Gastrocnemius medialis (tissue), 4 donors: Measurements from ENCODE around the gene ALMS1. TPM values are rescaled to one million over a fixed set of nuclear protein-coding genes. Genes with fewer than 3 reads are reported as not detected.
"Not testable (repeated sequence)": the region's sequence is repeated elsewhere in the genome, so short reads cannot be mapped to it uniquely, and the experiment has no call there.

Experiments used
- ATAC-seq, 2 donors: fragments of 150-250 bp; one replicate each; pipeline ENCODE4 v1.9.1; 2016
- DNase-seq, 2 donors: peaks; one replicate each; pipeline ENCODE4 v3.0.0-alpha.2; 2019
- H3K27ac ChIP-seq, 4 donors: fragments of 200-600 bp; sonication (generic); 1 replicate in 1 of 4; 2 replicates in 3 of 4; pipeline ENCODE4 v1.5.1; 2016 to 2018; ENCODE audit warnings: mild to moderate bottlenecking in 2 of 4, moderate library complexity in 1 of 4
- H3K27me3 ChIP-seq, 3 donors: fragments of 200-600 bp; sonication (generic) in 2 of 3; 1 replicate in 1 of 3; 2 replicates in 2 of 3; pipeline versions ENCODE4 v1.5.1 to v1.6.0; 2016 to 2019; ENCODE audit warnings: mild to moderate bottlenecking in 1 of 3, moderate library complexity in 1 of 3
- H3K36me3 ChIP-seq, 2 donors: fragments of 200-600 bp; sonication (generic) in 1 of 2; one replicate each; pipeline ENCODE4 v1.5.1; 2017 to 2018
- H3K4me1 ChIP-seq, 2 donors: fragments of 200-600 bp; sonication (generic) in 1 of 2; one replicate each; pipeline ENCODE4 v1.5.1; 2016 to 2017; ENCODE audit warnings: mild to moderate bottlenecking in 2 of 2
- H3K4me3 ChIP-seq, 4 donors: fragments of 200-600 bp; sonication (generic) in 3 of 4; 1 replicate in 1 of 4; 2 replicates in 3 of 4; pipeline ENCODE4 v1.5.1; 2016 to 2019; ENCODE audit warnings: mild to moderate bottlenecking in 2 of 4
- H3K9me3 ChIP-seq, 3 donors: fragments of 200-600 bp; sonication (generic) in 2 of 3; 1 replicate in 1 of 3; 2 replicates in 2 of 3; pipeline ENCODE4 v1.5.1; 2016 to 2019
- POLR2A ChIP-seq, 2 donors: fragments of 450-650 bp; IDR thresholded peaks; one replicate each; pipeline ENCODE4 v1.6.1; 2017; ENCODE audit warnings: antibody characterized with exemption in 2 of 2, mild to moderate bottlenecking in 2 of 2, moderate library complexity in 2 of 2
- in situ Hi-C, 4 donors: fragments of 200-750 bp; cut with MboI; loops; one replicate each; pipeline versions ENCODE4 v1.15.0 to v1.8.0; 2017; ENCODE audit warnings: low sequenced_read_pairs in 4 of 4
- intact Hi-C: fragments of 100-400 bp; cut with DNase I; formaldehyde crosslinking; loops from one replicate; pipeline ENCODE4 v1.15.1; 2023; ENCODE audit warnings: low total_unique reads
- total RNA-seq, 4 donors: library from RNA; depleted of rRNA; stranded (reverse); fragments of >200 nt; gene quantifications; one replicate each; pipeline versions ENCODE4 v1.1.0 to v1.2.3, GENCODE V29; 2016
- TF ChIP-seq, protein P1 (sequence below), 5 experiments: fragments of 450-650 bp in 3 of 5; fragments of 200-600 bp in 2 of 5; sonication (generic) in 2 of 5; IDR thresholded peaks in 4 of 5; conservative IDR thresholded peaks in 1 of 5; 1 replicate in 4 of 5; 2 replicates in 1 of 5; pipeline ENCODE4 v1.5.1; 2016 to 2019; ENCODE audit warnings: antibody characterized with exemption in 5 of 5, mild to moderate bottlenecking in 3 of 5, moderate library complexity in 3 of 5

Gene ALMS1
- total RNA-seq, 4 donors from 2014 or later: 10.0 to 18.1 (median 13.9) TPM

DNA sequence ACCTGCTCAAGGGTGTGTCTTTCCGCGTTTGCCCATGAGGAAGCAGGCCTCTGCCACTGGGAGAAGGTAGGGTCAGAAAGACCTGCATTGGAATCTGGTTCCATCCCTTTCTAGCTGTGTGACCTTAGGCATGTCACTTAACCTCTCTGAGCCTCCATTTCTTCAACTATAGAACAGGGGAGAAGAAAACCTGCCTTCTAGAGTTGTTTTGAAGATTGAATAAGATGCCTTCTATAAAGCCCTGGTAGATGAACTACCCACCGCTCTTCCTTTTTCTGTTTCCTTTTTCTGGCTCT is 256.1 kb downstream of the ALMS1 start:
- in situ Hi-C loops: no loop called here
- no peak overlapping the region for H3K4me3 ChIP-seq
- H3K36me3 ChIP-seq: no peaks in the 10 kb centered on the region

GRCh38 chr2:73642338-73643018 is 256.8 kb downstream of the ALMS1 start, which contains the start of gene NAT8:
Gene NAT8, minus strand, starts transcription at chr2:73642422. Its CDS starts 794 bp downstream, at chr2:73641628.
- no peak for TF ChIP-seq POLR2A (IDR thresholded peaks at IDR 0.05)
- TF ChIP-seq, protein P1, sequence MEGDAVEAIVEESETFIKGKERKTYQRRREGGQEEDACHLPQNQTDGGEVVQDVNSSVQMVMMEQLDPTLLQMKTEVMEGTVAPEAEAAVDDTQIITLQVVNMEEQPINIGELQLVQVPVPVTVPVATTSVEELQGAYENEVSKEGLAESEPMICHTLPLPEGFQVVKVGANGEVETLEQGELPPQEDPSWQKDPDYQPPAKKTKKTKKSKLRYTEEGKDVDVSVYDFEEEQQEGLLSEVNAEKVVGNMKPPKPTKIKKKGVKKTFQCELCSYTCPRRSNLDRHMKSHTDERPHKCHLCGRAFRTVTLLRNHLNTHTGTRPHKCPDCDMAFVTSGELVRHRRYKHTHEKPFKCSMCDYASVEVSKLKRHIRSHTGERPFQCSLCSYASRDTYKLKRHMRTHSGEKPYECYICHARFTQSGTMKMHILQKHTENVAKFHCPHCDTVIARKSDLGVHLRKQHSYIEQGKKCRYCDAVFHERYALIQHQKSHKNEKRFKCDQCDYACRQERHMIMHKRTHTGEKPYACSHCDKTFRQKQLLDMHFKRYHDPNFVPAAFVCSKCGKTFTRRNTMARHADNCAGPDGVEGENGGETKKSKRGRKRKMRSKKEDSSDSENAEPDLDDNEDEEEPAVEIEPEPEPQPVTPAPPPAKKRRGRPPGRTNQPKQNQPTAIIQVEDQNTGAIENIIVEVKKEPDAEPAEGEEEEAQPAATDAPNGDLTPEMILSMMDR (IDR thresholded peaks at IDR 0.05 in 4 of 5, conservative IDR thresholded peaks at IDR 0.05 in 1 of 5): no peak

More for the DNA sequence above, 256.1 kb downstream of the ALMS1 start:
- DNase-seq (no peak), ATAC-seq (no peak)
- TF ChIP-seq POLR2A (IDR thresholded peaks at IDR 0.05): no peak
- TF ChIP-seq, protein P1 (IDR thresholded peaks at IDR 0.05 in 4 of 5, conservative IDR thresholded peaks at IDR 0.05 in 1 of 5): no peak
- Histone ChIP-seq H3K4me1 (no peaks in the 10 kb centered on the region), H3K9me3 (no peaks in the 10 kb centered on the region), H3K27ac (no peak overlapping the region), H3K27me3 (no peaks in the 10 kb centered on the region)
- intact Hi-C loops: no loop called here

DNA sequence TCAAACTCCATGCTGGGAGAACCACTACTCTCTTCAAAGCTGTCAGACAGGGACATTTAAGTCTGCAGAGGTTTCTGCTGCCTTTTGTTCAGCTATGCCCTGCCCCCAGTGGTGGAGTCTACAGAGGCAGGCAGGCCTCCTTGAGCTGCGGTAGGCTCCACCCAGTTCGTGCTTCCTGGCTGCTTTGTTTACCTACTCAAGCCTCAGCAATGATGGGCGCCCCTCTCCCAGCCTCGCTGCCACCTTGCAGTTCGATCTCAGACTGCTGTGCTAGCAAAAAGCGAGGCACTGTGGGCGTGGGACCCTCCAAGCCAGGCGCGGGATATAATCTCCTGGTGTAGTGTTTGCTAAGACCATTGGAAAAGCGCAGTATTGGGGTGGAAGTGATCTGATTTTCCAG is 262.1 kb downstream of the ALMS1 start:
- H3K36me3 ChIP-seq, H3K4me3 ChIP-seq, in situ Hi-C loops, DNase-seq, H3K4me1 ChIP-seq, H3K27ac ChIP-seq, H3K27me3 ChIP-seq, ATAC-seq, H3K9me3 ChIP-seq, intact Hi-C loops: not testable (repeated sequence)

More at GRCh38 chr2:73642338-73643018, 256.8 kb downstream of the ALMS1 start, which contains the start of gene NAT8:
- in situ Hi-C loops: no loop called here
- no peaks in the 10 kb centered on the region for H3K9me3 ChIP-seq
- ATAC-seq (no peak), DNase-seq (no peak)
- intact Hi-C loops: no loop called here
- H3K4me1 ChIP-seq: no peaks in the 10 kb centered on the region
- no peak within 1 kb of the TSS for H3K27ac ChIP-seq
- no peaks in the 10 kb centered on the region for H3K36me3 ChIP-seq
- H3K4me3 ChIP-seq: no peak within 1 kb of the TSS
- H3K27me3 ChIP-seq: no peaks in the 10 kb centered on the region

DNA sequence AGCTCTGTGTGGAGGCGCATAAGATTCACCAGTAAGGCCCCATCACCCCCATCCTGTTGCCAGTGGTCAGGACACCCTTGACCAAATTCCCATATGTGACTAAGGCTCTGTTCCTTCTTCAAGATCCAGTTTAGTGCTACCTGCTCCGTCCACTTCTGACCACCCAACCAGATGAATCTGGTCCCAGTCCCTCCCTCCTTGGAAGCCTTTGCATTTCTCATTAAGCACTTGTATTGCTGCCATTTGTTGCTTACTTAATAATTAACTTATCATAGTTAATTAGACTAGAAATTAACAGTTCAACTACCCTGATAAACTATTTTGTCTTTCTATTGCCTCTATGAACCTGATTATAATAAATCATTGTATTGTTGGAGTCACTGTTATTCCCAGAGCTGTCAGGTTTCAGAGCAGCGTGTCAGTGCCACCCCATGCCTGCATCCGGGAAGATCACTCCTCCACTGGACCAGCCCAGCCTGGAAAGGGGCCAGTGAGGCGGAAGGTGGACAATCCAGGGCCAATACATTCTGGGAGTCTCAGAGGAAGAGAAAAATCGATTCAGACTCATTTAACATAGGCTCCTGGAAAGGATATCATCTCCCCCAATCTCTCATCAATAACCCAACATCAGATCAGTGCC is 266.1 kb downstream of the ALMS1 start:
- in situ Hi-C loops: no loop called here
- Histone ChIP-seq H3K4me3 (no peak overlapping the region), H3K36me3 (no peaks in the 10 kb centered on the region), H3K27ac (no peak overlapping the region), H3K27me3 (no peaks in the 10 kb centered on the region), H3K9me3 (no peaks in the 10 kb centered on the region), H3K4me1 (no peaks in the 10 kb centered on the region)
- no peak for TF ChIP-seq POLR2A (IDR thresholded peaks at IDR 0.05)
- TF ChIP-seq, protein P1 (IDR thresholded peaks at IDR 0.05 in 4 of 5, conservative IDR thresholded peaks at IDR 0.05 in 1 of 5): no peak
- intact Hi-C loops: no loop called here
- no peak for ATAC-seq
- DNase-seq: no peak

DNA sequence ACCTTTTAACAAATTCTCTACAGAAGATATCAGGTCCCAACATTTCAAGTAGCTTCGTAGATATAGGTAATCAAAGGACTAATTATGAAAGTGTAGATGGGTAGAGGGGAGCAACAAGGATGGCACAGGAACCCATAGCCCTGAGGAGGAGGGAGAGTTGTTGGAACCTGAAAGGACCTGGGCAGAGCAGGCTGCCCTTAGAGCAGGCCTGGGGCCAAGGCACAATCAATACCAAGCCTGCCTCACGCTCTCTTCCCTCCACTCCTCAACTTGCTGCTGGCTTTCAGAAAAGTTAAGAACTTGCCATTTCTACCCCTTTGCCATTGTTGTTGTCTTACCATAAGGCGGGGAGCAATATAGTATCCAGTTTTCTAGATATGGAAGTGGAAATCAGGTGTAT is 266.7 kb downstream of the ALMS1 start:
- Histone ChIP-seq H3K4me3 (no peak overlapping the region), H3K36me3 (no peaks in the 10 kb centered on the region), H3K27ac (no peak overlapping the region), H3K27me3 (no peaks in the 10 kb centered on the region), H3K4me1 (no peaks in the 10 kb centered on the region), H3K9me3 (no peaks in the 10 kb centered on the region)
- in situ Hi-C loops: no loop called here
- DNase-seq (no peak), ATAC-seq (no peak)
- TF ChIP-seq POLR2A (IDR thresholded peaks at IDR 0.05): no peak
- TF ChIP-seq, protein P1 (IDR thresholded peaks at IDR 0.05 in 4 of 5, conservative IDR thresholded peaks at IDR 0.05 in 1 of 5): no peak
- intact Hi-C loops: no loop called here
